CD4-positive, alpha-beta T cell treated with Interleukin-17A for 4 hours (primary cell): ENCODE data around the gene PALLD.
A peak's percentile ranks its signal among the peaks of the same experiment; 100 is the strongest.

Source experiments
- DNase-seq: peaks from one replicate; pipeline ENCODE4 v3.0.0-alpha.2; 2020; ENCODE audit warnings: mixed read lengths

The PALLD gene

DNA sequence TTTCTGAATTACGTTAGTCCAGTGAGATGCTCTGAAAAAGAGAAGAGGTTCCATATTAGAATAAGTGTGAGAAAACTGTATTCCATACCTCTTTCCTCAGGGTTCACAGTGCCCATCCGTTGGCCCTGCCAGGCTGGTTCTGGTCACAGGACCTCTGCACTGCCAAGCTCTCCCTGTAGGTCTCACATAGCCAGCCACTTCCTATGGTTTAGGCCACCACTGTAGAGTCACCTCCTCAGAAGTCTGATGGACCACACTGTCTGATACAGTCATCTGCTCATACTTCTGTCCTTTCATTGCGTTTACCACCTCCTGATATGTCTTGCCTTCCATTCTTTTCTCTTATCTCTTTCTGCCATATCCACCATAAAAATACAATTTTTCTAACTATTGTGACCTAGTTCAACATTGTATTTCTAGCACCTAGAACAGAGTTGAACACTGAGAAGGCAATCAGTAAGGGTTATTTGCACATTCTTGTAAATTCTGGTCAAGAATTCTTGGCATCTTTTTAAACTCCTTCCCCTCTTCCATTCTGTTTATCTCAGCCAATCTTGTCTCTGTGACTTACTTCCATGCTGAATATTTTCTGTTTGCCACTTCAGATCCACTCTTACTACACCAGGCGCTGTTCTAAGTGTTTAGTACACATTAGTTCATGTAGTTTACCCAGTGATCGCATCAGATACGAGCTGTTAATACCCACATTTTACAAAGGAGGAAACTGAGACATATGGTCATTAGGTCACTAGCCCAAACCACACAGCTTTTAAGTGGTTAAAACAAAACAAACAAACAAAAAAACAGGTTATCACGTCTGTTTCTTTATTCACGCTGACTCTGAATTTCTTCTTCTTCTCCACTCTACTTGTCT, 387.6 kb downstream of the PALLD start:
- no peak for DNase-seq

DNA sequence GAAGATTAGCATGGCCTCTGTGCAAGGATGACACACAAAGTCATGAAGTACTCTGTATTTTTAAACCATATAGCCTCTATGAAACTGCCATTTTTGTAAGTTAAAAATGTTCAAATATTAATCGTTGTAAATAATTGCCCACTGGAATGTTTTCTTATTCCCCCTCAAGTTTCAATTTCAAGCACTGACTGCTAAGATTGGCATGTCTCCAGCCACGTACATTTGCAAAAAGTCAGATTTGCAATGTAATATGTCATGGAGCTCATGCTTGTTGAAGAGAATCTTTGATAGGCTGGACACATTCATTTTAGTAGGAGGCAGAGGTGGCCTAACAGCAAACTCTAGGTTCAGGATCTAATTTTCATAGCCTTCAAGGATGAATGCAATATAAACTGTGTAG, 388.5 kb downstream of the PALLD start:
- DNase-seq: no peak

DNA sequence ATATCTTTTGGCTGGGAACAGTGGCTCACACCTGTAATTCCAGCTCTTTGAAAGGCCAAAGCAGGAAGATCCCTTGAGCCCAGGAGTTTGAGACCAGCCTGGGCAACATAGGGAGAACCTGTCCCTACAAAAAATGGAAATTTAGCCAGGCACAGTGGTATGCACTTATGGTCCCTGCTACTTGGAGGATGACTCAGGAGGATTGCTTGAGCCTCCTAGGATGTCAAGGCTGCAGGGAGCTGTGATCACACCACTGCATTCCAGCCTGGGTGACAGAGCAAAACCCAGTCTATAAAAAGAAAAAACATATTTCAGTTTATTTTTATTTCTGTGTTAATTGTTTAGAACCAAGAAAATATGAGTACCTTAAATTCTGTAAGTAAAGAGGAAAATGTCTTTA, 389.5 kb downstream of the PALLD start:
- DNase-seq: no peak

DNA sequence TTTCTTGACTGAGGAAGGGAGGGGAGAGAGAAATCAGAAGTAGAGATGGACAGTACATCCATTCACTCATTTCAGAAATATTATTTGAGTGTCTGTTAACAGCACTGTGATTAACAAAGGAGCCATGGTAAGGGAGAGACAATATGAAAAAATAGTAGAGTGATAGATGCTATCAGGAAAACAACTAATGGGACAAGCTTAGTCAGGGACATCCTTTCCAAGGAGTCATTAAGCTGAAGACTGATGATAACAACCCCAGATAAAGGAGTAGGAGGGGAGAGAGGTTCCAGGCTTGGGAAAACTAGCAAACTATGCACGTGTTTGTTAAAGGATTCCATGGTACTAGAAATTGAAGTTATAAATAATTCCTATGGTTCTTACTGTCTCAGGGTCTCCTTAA, 391.0 kb downstream of the PALLD start:
- no peak for DNase-seq

DNA sequence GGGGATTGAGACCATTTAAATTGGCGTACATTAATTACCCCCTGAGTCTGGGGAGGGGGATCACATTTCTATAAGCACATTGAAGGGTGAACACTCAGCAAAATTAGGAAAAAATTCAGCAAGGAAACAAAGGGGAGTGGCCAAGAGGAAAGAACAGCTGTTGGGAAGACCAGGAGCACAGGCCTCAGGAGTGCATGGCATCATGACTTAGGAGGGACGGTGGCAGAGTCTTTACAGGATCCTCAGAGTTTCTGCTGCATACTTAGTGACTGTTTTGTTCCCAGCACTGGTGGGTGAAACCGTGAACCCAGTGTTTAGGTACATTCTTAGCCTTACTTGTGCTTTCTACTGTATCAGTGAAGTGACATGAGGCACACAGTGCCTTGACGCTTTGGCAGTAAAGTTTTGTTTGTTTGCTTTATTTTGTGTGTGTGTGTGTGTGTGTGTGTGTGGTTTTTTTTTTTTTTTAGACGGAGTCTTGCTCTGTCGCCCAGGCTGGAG, 391.9 kb downstream of the PALLD start:
- DNase-seq: no peak

DNA sequence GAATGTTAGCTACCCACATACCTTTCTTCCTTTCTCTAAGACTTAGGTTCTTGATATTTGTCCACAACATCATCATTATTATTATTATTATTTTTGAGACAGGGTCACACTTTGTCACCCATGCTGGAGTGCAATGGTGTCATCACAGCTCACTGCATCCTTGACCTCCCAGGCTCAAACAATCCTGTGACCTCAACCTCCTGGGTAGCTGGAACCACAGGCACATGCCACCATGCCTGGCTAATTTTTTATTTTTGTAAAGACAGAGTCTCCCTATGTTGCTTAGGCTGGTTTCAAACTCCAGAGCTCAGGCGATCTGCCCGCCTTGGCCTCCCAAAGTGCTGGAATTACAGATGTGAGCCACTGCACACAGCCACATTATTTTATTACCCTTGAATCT, 394.2 kb downstream of the PALLD start:
- no peak for DNase-seq

DNA sequence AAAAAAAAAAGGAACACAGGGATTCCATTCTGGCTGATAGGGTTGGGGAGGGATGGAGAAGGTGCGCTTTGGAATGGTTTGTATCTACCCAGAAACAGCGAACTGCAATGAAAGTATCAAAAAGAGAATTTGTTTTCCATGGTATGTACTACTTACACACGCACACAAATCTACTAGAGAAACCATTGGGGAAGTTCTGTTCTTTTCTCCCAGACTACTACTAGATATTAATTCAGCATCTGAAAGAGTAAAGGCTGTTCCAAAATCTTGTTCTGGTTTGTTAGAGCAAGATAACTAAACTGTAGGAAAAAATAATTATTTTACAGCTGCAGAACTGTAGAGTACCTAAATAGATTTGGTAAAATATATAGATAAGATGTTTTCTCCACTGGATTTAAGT, 394.8 kb downstream of the PALLD start:
- no peak for DNase-seq

DNA sequence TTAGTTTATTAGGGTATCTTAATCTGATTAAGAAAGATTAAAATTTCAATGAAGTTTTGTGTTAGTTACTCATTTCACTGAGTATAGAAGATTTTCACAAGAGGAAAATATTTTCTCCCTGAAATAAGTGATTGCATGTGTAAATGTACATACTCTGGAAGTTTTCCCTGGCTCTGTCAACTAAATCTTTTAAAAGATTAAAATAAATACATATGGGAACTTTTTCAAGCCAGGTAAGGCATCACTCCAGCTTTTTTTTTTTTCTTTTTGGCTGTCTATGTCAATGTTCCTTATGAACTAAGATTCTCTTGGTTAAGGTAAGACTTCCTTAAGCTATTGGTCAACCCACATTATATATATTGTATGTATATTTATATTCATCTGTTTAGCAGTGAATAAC, 395.6 kb downstream of the PALLD start:
- DNase-seq: no peak

DNA sequence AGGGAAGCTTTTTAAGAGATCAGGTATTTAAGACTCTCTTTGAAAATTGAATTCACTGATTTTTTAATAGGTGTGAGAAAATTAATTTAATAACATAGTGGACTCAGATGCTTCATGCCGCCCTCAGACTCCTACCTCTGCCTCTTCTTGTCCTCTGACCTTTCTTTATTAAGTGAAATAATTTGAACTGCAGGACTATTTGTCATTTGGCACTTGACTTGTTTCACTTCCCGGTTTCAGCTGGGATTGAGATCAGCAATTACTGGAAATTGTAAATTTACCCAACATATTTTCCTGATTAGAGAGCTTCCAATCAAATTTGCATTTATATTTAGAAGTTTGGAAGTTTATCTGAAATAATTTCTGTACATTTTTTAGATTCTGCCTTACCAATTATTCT, 396.4 kb downstream of the PALLD start:
- no peak for DNase-seq

DNA sequence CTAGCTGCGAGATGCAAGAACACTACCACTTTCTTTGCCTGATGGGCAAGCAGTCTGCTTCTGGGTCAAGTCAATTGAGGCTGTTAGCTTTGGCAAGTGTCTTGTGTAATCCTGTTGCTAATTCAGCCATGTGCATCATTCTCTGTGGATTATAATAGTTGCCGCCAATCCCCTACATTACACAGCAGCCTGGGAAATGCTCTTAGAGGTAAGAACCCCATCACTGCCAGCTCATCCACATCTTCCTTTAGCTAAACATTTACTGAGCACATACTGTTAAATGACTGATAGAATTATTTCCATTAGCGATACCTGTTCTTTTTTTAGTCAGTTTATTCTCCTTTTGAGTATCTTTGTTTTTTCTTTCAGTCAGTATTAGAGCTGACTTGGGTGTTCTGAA, 397.0 kb downstream of the PALLD start:
- DNase-seq: no peak

DNA sequence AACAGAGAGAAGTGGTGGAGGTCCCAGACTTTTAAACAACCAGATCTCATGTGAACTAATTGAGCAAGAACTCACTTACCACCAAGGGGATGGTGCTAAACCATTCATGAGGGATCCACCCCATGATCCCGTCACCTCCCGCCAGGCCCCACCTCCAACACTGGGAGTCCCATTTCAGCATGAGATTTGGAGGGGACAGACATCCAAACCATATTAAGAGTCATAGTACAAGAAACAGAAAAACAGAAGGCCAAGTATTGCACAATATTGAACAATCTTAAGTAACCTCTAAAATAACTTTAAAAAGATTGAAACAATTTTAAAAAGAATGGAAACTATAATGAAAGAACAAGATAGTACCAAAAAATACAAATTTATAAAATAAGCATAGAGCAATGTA, 403.2 kb downstream of the PALLD start:
- no peak for DNase-seq

DNA sequence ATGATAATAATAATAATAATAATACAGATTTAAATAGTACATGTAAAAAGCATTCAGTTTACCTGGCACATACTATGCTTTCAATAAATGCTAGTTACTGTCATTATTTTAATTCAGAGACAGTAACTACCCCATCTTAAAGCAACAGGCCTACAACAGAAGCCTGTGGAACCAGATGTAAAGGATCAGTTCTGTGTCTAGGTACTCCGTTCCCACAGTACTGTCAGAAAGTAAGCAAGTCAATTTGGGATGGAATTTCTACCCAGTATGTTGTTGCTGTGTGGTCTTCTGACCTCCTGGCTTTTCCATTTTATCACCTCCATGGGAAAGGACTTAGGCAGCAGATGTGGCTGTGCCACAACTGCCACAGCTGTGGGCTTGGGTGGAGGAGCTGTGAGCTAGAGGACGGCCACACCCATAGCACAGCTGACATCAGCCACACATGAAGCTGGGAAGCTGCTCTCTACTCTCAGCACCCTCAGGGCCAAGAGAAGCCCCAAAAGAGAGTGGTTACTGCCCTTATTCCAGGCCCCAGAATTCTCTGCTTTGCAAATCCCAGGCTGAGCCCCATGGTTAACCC, 410.4 kb downstream of the PALLD start:
- DNase-seq: no peak

DNA sequence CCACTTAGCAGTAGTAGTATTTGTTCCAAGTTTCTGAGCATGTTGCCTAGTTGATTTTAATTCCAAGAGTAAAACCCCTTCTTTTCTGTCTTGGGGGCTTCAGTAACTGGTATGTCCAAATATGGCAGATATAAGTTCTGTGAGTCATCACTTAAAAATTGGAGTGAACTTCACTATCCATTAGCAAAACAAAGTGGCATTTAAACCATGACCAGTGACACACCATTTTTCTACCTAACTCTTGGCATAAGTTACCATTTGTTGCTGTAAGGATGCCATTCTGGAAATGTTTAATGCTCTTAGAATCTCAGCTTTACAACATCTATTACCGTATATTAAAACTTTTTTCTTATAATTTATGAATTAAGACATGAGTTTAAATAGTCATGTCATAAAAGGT, 411.2 kb downstream of the PALLD start:
- no peak for DNase-seq

DNA sequence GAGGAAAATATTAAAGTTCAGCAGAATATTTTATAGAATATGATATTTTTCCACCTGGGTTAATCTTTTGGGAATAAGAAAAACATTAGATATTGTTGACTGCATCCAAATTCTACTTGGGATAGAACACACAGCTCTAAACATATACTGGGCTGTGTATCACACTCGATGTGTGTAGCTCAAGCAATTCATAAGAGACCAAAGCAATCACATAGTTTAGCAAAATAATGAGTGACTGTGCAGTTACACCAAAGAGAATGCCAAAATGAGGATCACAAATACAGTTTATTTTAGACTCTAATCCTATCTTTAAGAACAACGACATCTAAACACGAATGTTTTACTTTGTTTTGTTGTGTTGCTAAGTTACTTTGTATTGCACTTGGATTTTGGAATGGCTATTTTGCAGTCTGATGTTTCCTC, 412.0 kb downstream of the PALLD start:
- no peak for DNase-seq

DNA sequence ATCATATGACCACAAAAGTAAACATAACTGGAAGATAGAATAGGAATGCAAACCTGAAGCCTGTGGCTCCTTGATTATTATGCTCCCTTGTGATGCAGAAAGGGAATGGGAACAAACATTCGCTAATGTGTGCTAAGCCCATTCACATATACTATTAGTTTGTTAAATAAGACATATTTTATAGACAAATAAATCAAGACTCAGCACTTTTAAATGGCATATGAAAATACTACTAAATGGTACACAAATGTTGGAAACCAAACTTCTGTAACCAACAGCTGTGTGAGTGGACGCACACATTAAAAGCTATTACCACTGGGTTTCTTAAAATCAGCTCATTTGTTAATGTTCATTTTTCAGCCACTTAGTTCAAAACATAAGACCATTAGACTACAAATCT, 417.2 kb downstream of the PALLD start:
- DNase-seq: no peak

DNA sequence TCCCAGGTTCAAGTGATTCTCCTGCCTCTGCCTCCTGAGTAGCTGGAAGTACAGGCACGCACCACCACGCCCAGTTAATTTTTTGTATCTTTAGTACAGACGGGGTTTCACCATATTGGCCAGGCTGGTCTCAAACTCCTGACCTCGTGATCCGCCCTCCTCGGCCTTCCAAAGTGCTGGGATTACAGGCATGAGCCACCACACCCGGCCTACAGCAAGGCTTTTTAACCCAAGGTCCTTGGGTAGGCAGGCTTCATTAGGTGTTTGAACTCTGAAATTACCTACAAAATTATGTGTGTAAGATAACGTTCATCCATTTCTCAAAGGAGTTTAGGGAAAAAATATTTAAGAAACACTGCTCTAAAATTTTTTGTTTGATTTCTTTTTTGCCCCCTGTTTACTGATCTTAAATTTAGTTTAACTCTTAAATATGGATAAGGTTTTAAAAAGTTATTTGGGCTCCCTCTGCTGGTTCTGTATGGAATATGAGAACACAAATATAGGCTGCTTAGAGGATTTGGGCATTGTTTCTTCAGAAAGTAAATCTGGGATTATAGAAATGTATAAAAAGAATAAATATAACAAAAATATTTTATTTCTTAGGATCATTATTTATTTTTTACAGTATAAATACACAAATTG, 420.4 kb downstream of the PALLD start:
- DNase-seq: no peak

DNA sequence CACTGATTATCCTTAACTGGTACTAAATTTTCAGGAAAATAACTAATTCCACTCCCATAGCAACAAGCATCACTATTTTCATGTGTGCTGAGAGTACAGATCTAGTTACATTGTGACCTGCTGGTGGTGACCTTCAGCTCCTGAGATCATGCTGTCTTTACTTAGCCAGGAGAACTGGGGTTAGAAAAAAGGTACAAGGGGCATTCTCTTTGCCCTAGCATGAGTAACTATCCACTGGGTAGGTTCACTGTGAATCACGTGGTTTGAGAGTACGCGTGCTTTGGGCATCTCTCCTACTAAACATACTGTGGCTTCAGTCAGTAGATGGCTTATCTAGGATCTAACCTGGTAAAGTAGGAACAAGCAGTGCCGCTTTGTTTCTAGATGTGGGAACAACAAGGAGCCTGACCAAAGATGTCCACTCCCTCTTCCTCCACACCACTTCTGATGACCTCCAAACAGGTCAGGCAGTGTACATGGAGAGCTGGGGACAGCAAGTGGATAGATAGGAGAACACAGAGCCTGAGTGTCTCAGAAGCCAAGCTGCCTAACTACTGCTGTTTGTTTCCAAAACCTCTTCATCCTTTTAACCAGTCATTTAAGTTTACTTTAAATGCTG, 423.0 kb downstream of the PALLD start:
- DNase-seq: no peak

DNA sequence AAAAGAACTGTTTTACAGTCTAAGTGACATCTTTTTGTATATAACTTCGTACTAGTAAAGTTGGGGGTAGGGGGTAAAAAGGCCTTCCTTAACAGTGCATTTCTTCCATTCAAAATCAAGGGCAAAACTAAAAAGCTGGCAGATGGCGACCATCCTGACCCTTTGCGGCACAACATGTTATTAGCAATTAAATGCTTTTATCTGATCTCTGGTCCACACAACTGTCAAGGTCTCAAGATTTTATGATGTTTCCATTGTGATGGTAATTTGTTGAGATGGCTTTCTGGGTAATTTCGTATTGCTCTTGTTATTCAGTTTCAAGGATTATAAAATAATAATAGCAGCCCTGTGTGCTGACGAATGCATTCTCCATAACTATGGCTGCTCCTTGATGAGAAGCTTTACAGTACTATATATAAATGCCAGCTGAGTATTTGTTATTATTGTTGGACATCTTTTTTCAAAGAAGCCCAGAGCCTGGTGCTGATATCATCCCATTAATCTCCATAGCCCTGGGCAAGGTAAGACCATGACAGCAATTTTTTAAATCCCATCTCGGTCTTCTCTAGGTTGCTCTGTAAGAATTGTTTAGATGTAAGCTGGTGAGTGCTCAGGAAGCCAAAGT, 423.7 kb downstream of the PALLD start:
- DNase-seq: no peak

DNA sequence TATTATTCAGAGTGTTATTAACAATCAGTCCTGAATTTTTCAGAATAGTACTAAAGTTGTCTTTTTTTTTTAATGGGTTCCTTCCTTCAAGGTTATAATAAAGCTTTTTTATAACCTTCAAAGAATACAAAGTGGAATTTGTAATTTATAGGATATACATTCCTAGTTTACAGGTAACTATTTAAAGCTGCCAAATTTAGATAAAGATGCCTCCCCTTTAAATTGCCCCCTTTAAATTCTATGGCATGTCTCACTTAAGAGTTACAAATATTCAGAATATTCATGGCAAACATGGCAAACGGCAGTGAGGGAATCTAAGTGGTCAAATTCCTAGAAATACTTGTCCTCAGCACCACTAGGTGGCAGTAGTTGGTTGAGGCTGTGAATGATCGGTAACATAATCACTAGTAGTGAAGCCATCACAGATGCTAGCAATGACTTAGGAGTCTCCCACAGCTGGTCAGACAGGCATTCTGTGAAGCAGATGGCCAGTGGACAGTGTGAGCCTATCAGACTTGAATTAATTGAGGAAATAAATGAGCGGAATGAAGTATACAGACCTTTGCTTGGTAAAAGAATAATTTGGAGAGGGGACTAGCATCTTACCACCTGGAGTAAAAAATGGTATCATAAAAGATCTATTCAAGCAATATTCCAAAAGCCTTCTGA, 426.8 kb downstream of the PALLD start:
- DNase-seq: peak; percentile 72

DNA sequence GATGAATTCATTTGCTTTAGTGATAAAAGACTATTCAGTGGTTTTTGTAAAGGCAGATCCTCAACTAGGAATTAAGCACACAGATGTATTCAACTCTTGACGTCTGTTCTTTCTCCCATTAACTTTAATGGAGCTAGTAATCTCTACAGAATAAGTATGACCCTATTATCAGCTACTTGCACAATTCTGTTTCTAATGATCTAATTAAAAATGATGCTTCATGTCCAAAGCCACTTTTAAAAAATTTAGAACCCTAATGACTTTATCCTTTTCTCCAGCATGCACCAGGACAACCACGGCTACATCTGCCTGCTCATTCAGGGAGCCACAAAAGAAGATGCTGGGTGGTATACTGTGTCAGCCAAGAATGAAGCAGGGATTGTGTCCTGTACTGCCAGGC, 427.8 kb downstream of the PALLD start:
- DNase-seq: no peak

DNA sequence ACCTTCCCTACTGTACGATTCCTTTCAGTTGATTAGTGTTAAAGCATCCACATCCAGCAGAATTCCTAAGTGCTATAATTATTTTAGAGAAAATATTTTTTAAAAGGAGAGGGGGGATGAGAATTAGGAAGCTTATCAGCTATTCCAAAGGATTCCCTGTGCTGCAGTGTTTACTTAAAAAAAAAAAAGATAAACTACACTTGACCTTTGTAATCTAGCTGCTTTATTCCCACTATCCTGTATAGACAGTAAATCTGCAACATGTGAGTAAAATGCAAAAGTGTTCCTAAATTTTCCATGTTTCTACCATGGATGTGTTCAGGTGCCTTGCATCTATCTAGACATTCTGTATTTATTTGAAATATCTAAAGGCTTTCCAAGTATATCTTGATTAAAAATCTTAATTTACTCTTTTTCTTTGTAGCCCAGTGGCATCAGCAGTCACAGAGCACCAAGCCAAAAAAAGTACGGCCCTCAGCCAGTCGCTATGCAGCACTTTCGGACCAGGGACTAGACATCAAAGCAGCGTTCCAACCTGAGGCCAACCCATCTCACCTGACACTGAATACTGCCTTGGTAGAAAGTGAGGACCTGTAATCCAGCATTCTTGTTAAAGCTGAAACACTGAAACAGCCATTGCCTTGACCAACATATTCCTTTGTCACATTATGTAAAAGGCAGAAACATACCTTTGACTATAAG, 429.1 kb downstream of the PALLD start:
- DNase-seq: no peak

DNA sequence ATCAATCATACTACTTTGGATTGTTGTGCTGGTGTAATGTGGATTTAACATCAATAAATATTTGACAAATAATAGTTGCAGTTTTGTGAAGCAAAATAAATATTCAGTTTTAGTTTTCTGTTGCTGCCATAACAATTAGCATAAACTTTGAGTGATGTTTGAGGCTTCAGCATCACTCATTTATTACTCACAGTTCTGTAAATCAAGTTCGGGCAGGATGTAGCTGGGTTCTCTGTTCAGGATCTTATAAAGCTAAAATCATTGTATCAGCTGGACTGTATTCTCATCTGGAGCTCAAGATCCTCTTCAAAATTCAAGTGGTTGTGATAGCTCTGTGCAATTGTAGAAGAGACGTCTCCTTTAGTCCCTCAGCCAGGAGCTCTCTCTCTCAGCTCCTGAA, 431.5 kb downstream of the PALLD start:
- no peak for DNase-seq
